ENCODE measurements around the gene GJC1.
A peak's percentile ranks its signal among the peaks of the same experiment; 100 is the strongest.
"Not testable (repeated sequence)": the region's sequence is repeated elsewhere in the genome, so short reads cannot be mapped to it uniquely, and the experiment has no call there.

GJC1 gene

DNA sequence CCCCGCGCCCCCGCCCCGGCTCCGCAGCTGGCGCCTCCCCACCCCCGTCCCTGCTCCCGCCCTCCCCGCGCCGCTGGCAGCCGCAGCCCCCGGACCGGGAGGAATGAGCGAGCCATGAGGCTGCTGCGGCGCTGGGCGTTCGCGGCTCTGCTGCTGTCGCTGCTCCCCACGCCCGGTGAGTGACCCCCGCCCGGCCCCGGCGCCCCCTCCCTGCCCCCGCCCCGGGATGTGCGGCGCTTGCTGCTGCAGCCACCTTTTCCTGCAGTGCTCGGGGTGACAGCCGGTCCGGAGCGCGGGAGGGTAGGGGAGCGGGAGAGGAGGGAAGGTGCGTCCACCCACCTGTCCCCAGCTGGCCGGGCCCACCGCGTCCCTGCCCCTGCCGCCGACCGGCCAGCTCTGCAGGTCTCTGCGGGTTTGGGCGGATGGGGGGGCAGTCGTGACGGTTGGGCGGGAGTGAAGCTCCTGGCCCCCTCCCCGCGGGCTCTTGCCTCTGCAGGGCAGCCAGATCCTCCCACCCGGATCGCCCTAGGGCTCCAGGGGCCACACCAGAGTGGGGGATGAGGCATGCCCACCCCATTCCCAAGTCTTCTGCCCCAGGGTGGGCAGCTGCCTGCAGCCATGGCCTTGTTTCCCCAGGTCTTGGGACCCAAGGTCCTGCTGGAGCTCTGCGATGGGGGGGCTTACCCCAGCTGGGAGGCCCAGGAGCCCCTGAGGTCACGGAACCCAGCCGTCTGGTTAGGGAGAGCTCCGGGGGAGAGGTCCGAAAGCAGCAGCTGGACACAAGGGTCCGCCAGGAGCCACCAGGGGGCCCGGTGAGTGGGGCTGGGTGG lies 70.8 kb downstream of the GJC1 start:
- DNase-seq = no peak

DNA sequence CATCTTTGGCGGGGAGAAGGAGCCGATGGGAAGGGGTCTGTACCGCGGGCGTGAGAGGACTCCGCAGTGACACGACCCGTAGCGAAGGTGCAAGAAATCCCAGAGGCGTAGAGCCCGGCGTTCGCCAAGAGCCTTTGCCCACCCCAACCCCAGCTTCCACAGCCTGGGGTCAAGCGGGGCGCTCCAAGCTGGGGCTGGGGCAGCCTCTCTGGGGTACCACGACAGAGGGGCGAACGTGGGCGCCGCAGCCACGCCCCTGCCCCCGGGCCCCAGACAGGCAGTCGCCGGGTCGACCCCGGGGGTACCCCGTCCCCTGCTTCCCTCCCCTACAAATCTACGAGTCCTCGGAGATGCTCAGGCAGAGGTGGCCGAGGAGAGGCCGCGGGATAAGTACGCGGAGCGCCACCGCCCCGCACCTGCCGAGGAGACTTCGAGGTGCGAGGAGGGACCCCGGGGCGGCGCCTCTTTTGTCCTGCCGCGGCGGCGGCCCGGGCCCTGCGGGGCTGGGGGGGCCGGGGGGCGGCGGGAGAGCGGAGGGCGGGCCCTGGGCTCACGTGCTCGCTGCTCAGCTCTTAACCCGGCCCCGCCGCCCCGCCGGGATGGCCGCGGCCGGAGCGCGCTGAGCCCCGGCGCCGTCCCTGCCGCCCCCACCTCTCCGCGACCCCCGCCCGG lies 71.5 kb downstream of the GJC1 start, which contains the start of gene ADAM11:
ADAM11 (plus strand) TSS at position 575 of the 672 bp plus-strand sequence. CDS start 212 bp downstream, outside the sequence.
- peak in 1 of 14 donors; percentile 38 for DNase-seq

DNA sequence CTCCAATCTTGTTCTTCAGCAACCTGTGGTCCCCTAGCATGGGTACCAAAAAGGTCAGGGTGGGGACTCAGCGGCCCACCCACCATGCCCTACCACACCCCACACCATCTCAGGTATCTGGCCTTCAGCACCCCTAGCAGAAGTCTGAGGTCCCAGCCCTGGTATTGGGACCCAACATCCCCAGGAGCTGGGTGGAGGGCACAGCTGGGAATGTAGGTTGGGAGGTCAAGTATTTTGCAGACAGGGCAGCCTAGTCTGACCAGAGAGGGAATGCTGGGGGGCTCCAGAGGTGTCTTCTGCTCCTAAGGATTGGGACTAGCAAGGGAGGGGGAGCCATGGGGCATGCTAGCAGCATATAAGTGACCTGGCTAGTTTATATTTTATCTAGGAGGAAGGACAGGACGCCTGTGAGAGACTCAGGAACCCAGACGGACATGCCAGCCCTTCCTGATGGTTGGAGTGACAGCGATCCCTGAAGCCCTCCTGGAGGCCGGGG lies 72.1 kb downstream of the GJC1 start:
- DNase-seq = no peak

DNA sequence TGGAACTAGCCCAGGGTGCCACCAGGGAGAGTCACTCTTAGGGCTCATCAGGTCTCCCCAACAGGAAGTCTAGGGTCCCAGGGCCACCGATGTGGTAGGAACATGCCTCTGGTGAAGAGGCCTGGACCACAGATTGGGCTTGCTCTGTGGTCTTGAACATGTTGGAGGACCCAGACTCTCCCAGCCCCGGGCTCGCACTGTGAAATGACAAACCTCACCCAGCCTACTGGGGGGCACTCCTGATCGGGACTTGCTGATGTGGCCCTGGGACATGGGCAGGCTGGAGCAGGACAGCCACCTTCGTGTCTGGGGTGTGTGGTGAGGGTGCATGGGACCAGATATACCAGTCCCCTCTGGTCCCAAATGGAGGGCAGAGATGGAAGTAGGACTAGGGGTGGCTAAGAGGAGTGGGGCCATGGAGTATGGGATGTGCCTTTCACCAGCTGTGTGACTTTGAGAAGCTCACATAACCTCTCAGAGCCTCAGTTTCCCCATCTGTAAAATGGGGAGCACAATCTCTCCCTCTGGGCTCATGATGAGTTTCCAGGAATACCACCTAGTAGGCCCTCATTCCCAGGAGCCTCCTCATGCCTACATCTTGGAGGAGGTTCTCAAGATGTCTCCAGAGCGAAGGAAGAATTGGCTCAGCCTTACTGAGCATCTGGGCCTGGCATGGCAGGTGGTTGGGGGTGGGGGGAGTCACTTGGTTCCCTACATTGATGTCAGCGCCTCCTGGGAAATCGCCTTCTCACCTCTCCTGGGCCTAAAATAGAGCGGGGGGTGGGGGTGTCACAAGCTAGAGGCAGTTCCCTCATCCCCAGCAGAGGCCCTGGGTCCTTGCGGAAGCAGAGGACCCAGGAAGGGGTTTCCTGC lies 72.8 kb downstream of the GJC1 start:
- no peak for DNase-seq

DNA sequence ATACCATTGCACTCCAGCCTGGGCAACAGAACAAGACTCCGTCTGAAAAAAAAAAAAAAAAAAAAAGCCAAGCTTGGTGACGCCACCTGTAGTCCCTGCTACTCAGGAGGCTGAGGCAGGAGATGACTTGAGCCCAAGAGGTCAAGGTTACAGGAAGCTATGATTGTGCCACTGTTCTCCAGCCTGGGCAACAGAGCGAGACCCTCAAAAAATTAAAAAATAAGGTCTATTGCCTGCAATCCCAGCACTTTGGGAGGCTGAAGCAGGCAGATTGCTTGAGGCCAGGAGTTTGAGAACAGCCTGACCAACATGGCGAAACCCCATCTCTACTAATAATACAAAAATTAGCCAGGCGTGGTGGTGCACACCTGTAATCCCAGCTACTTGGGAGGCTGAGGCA lies 74.9 kb downstream of the GJC1 start:
- not testable (repeated sequence) for DNase-seq

DNA sequence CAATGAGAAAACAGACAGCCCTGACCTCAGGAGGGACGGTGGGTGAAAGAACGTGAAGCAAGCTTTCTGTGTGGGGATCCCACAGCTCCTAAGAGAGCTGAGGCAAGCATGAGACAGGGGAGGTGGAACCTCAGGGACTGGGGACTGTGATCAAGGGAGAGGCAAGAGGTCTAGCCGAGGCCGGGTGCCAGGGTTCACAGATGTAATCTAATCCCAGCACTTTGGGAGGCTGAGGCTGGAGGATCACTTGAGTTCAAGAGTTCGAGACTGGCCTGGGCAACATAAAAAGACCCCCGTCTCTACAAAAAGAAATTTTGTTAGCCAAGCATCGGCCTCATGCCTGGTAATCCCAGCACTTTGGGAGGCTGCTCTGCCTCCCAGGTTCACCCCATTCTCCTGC lies 75.8 kb downstream of the GJC1 start:
- no peak for DNase-seq

DNA sequence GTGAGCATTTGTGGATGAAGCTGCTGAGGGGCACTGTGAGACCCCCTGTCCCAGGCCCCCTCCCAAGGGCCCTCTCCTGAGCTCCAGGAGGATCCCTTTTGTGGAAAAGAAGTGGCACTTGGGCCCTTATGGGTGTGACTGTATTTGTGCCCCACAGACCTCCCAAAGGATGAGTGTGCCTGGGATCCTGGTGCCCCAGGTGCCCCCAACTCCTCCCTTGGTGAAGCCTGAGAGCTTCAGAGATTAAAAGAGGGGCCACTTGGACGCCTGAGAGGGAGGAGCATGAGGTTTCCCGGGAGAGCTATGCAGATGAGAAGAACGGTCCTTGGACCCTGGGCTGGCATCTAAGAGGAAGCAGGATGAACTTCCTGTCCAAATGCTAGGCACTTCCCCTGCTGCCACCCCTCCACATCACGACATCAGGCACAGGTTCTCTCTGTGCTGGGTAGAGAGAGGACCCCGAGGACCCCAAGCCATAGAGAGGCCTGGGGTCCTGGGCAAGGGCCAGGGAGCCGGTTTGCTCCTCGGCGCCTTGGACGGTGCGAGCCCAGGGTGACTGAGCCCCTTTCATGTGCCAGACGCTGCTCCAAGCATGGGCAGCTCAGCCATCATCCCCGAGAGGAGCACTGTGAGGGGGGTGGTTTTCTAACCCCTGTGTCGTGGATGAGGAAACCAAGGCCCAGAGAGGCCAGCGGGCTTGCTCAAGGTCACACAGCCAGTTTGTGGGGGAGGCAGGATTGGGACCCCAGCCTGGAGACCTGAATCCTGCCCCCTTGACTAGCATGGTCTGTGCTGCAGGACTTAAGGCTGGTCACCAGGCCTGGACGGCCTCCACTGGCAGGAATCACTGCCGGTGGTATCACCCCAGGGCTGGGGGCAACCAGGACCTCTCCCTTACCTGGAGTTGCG lies 76.9 kb downstream of the GJC1 start:
- DNase-seq = no peak

DNA sequence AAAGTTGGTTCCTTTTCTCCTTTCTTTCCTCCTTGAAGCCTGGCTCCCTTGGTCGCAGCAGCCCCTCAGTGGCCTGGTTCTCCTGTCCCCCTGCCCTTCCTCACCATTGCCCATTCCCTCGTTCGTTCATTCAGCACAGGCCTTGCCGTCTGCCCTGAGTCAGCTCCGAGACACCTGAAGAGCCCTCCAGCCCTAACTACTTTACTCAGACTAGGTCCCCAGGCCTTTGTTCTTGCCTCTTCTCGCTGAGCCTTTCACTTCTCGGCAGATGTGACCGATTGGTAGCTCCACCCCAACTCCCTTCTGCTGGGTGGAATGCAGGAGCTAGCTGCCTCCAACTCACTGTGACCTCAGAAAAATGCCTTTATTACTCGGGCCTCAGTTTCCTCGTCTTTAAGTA lies 78.3 kb downstream of the GJC1 start:
- no peak for DNase-seq

DNA sequence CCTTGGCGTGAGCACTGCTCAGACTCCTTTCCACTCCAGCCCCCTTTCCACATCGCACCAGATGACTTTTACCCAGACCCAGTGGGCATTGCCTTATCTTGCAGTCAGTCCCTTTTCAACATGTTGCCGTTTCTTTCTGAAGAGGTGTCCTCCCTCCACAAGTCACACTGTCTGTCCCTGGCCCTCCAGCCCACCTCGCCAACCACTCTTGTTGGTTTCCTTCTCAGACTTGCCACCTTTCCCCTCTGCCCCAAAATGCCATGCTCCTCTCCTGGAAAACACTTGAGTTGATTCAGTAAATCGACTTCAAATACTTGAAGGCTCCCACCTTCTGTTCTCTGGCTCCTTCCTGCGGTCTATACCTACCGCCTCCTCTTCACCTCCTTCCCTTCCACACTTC lies 78.8 kb downstream of the GJC1 start:
- DNase-seq = no peak

DNA sequence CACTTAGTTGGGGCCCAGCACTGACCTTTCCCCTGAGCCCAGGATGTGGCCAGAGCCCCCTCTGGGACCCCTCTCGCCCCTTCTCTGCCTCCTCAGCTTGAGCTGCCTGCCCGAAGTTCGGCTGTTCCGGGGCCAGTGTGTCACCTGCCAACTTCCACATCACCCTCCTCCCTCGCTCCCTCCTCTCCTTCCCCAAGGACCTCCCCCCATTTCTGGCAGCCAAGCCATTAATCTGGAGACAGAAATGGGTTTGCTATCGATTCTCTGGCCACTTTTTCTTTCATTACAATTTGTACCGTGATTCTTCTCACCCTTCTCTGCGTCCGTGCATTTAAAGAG lies 80.1 kb downstream of the GJC1 start:
- DNase-seq = no peak

DNA sequence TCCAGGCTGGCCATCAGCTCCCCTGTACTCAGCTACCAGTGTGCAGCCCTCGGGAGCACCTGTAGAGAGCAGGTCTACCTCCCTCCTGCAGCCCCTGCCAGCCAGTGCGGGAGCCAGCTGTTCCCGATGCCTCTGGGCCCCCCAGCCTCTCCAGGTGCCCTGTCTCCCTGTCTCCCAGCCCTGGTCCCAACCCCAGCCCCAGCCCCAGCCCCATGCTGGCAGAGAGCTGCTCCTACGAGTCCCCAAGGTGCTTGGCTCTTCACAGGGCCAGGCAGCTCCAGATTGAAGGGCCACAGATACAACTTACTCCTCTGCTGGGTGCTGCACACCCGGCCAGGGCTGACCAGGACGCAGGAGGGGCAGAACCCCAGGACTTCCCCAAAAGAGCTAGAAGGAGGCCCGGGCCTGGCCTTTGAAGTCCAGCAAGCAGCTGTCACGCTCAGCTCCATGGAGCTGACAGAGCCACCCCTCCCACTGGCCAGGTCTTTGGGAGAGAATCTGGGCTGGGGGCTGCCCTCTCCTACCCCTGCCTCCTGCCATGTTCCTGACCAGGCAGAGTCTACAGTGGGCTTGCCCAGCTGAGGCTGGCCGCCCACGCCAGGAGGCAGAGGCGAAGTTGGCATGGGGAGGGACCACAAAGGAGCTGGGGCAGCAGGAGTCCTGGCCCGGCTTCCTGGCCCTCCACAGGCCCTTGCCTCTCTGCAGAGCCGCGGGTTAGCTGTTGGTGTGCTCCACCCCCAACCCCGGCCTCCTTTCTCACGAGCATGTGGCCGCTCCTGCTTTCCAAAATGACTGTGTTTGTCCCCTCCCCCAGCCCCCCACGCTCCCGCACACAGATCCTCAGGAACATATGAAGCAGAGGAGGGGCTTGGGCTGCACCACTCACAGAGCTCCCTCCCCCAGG lies 80.8 kb downstream of the GJC1 start:
- DNase-seq = peak in 1 of 14 donors; percentile 66

All from C1 segment of cervical spinal cord (tissue), 14 donors.